HepG2 (cell line): Measurements from ENCODE around the gene DHFR. TPM values are rescaled to one million over a fixed set of nuclear protein-coding genes. Genes with fewer than 3 reads are reported as not detected.

Experiments
- ATAC-seq: fragments of 200-7000 bp; cut with Tn5 transposase; 3 replicates; pipeline ENCODE4 v1.9.1; 2020; ENCODE audit warnings: mild to moderate bottlenecking, moderate library complexity
- BruUV-seq: library from RNA; stranded (reverse); fragments of 400-500 nt; replicated peaks from 2 replicates; lab custom pipeline; 2021; lab: Mats Ljungman, UMichigan
- CTCF ChIA-PET: fragments of 300-600 bp; formaldehyde crosslinking; extraction: SDS; loops from one replicate; lab custom pipeline; 2021; ENCODE audit warnings: low total read pairs, inconsistent platforms, low intra/inter-chr PET ratio; lab: Yijun Ruan, JAX
- POLR2A ChIA-PET: fragments of 350-600 bp; sonication (Branson Sonifier 250); formaldehyde crosslinking; loops from one replicate; lab custom pipeline; 2020; ENCODE audit warnings: antibody characterized with exemption, inconsistent platforms; lab: Yijun Ruan, JAX
- DNase-seq: peaks from one replicate; pipeline ENCODE4 v3.0.0-alpha.2; 2015; ENCODE audit warnings: low spot score
- FAIRE-seq: peaks from 3 replicates; lab custom pipeline; 2011; peaks lifted over from hg19 to GRCh38; lab: Jason Lieb, UNC
- H2AFZ ChIP-seq: one replicate; pipeline ENCODE4 v1.6.1; 2011; ENCODE audit warnings: low read length, inconsistent platforms
- H3K27ac ChIP-seq: fragments of 300-600 bp; 3 replicates; pipeline ENCODE4 v1.8.0; 2011; ENCODE audit warnings: mixed run types, mild to moderate bottlenecking, mixed read lengths, low read length, inconsistent platforms; ENCODE audit not compliant: insufficient read depth; ENCODE audit errors: extremely low read length
- H3K27me3 ChIP-seq, 2 experiments: fragments of 200-600 bp in 1 of 2; 2 replicates in 1 of 2; 3 replicates in 1 of 2; pipeline versions ENCODE4 v1.6.0 to v1.8.0; 2011; ENCODE audit warnings: low read length in 2 of 2, mild to moderate bottlenecking in 2 of 2, moderate library complexity in 2 of 2, inconsistent platforms in 1 of 2; ENCODE audit not compliant: insufficient read depth in 2 of 2, control insufficient read depth in 1 of 2
- H3K36me3 ChIP-seq, 2 experiments: fragments of 200-600 bp in 1 of 2; replicated peaks in 1 of 2; 2 replicates in 1 of 2; 3 replicates in 1 of 2; pipeline versions ENCODE4 v1.5.1 to v1.8.0; 2011; ENCODE audit warnings: low read length in 2 of 2, inconsistent platforms in 1 of 2; ENCODE audit not compliant: insufficient read depth in 2 of 2, control insufficient read depth in 1 of 2
- H3K4me1 ChIP-seq: 2 replicates; pipeline ENCODE4 v1.5.1; 2012; ENCODE audit warnings: low read length, inconsistent platforms; ENCODE audit not compliant: insufficient read depth
- H3K4me2 ChIP-seq: 2 replicates; pipeline ENCODE4 v1.6.0; 2011; ENCODE audit warnings: low read depth, low read length, inconsistent platforms
- H3K4me3 ChIP-seq, 3 experiments: fragments of 200-600 bp in 1 of 3; sonication (generic), shearing (Covaris generic) in 1 of 3; replicated peaks in 1 of 3; 2 replicates each; pipeline ENCODE4 v1.5.1; 2011 to 2016; ENCODE audit warnings: low read length in 3 of 3, inconsistent platforms in 2 of 3, low read depth in 2 of 3, mild to moderate bottlenecking in 2 of 3, control low read depth in 1 of 3, mixed read lengths in 1 of 3; ENCODE audit not compliant: insufficient read depth in 1 of 3
- H3K79me2 ChIP-seq: one replicate; pipeline ENCODE4 v1.6.1; 2011; ENCODE audit warnings: low read length, inconsistent platforms; ENCODE audit not compliant: insufficient read depth
- H3K9ac ChIP-seq: 2 replicates; pipeline ENCODE4 v1.6.0; 2011; ENCODE audit warnings: mild to moderate bottlenecking, low read depth, low read length, inconsistent platforms; ENCODE audit not compliant: insufficient read depth
- H3K9me3 ChIP-seq: 2 replicates; pipeline ENCODE4 v1.5.1; 2012; ENCODE audit warnings: mild to moderate bottlenecking, low read length
- H4K20me1 ChIP-seq: 2 replicates; pipeline ENCODE4 v1.6.0; 2011; ENCODE audit warnings: inconsistent platforms, mild to moderate bottlenecking, low read length, moderate library complexity; ENCODE audit not compliant: insufficient read depth
- BORCS8-MEF2B ChIP-seq: sonication (generic); formaldehyde crosslinking; IDR thresholded peaks from 2 replicates; pipeline ENCODE4 v1.8.0; 2022; ENCODE audit warnings: mild to moderate bottlenecking, missing genetic modification reagents
- ELF4 ChIP-seq: sonication (generic); formaldehyde crosslinking; IDR thresholded peaks from 2 replicates; pipeline ENCODE4 v1.5.0; 2020; ENCODE audit warnings: missing genetic modification reagents, mild to moderate bottlenecking, moderate library complexity, borderline replicate concordance
- HOMEZ ChIP-seq: IDR thresholded peaks from 2 replicates; pipeline ENCODE4 v1.6.1; 2016; ENCODE audit warnings: low read depth
- MBD4 ChIP-seq: IDR thresholded peaks from 2 replicates; pipeline ENCODE4 v1.6.1; 2012; ENCODE audit warnings: low read length, inconsistent platforms, borderline replicate concordance
- MXD1 ChIP-seq: sonication (generic); formaldehyde crosslinking; IDR thresholded peaks from 2 replicates; pipeline ENCODE4 v1.4.0; 2020; ENCODE audit warnings: mild to moderate bottlenecking, missing genetic modification reagents
- NFKBIZ ChIP-seq: IDR thresholded peaks from 2 replicates; pipeline ENCODE4 v1.6.1; 2018; ENCODE audit warnings: missing genetic modification reagents, missing compliant biosample characterization
- PLSCR1 ChIP-seq: sonication (generic); formaldehyde crosslinking; IDR thresholded peaks from 2 replicates; pipeline ENCODE4 v1.5.0; 2020; ENCODE audit warnings: missing genetic modification reagents, mild to moderate bottlenecking, borderline replicate concordance
- SKIL ChIP-seq: sonication (generic); formaldehyde crosslinking; IDR thresholded peaks from 2 replicates; pipeline ENCODE4 v1.8.0; 2022; ENCODE audit warnings: missing genetic modification reagents, mild to moderate bottlenecking, moderate library complexity, borderline replicate concordance
- THRA ChIP-seq: sonication (generic); formaldehyde crosslinking; IDR thresholded peaks from 2 replicates; pipeline ENCODE4 v1.4.0; 2020; ENCODE audit warnings: missing genetic modification reagents, borderline replicate concordance
- ZBTB46 ChIP-seq: sonication (generic); formaldehyde crosslinking; IDR thresholded peaks from 2 replicates; pipeline ENCODE4 v1.4.0; 2020; ENCODE audit warnings: mild to moderate bottlenecking, missing genetic modification reagents, borderline replicate concordance
- ZFY ChIP-seq: sonication (generic); formaldehyde crosslinking; IDR thresholded peaks from 2 replicates; pipeline ENCODE4 v1.4.0; 2020; ENCODE audit warnings: missing genetic modification reagents
- ZNF800 ChIP-seq: sonication (generic); formaldehyde crosslinking; IDR thresholded peaks from 2 replicates; pipeline ENCODE4 v1.4.0; 2020; ENCODE audit warnings: missing genetic modification reagents
- WGBS: methylation state at CpG from one replicate; pipeline ENCODE4 v1.1.6; 2017; ENCODE audit warnings: low lambda C conversion rate; 5-methylcytosine and 5-hydroxymethylcytosine counted together
- in situ Hi-C: cut with HindIII; loops from 2 replicates; pipeline ENCODE4 v1.10.0; 2017; ENCODE audit warnings: low pct_unique_long_range_greater_than_20kb; ENCODE audit not compliant: extremely low pct_ligation_motif_present
- intact Hi-C: fragments of 100-400 bp; cut with micrococcal nuclease; formaldehyde crosslinking; loops from one replicate; pipeline ENCODE4 v1.10.0; 2022; ENCODE audit not compliant: unreplicated experiment
- polyA plus RNA-seq, 8 experiments: library from polyadenylated mRNA; depleted of rRNA in 3 of 8; stranded (reverse) in 7 of 8; unstranded in 1 of 8; fragments of >200 nt; fragmentation: Illumina TruSeq in 4 of 8; extraction: Trizol in 4 of 8; gene quantifications; 2 replicates each; pipeline versions ENCODE4 v1.2.1 to v1.2.3, GENCODE V29; 2011 to 2016; ENCODE audit warnings: low read depth in 4 of 8, missing spikeins in 1 of 8, mixed read lengths in 1 of 8; ENCODE audit not compliant: insufficient read depth in 1 of 8
- total RNA-seq, 5 experiments: library from RNA; depleted of rRNA; stranded (reverse); fragments of >200 nt; fragmentation: Illumina TruSeq; extraction: Trizol; gene quantifications; 2 replicates each; pipeline ENCODE4 v1.2.3, GENCODE V29; 2016; ENCODE audit warnings: low read depth in 1 of 5

Gene DHFR
- total and polyA plus RNA-seq, 2 of the 13 experiments (the other 11 are each of a cell fraction or from before 2014, with no cell fraction given) = 22.8 to 59.0 TPM

GRCh38 chr5:80695666-80696065 lies 40.9 kb upstream of the DHFR start:
- ATAC-seq (no peak), FAIRE-seq (no peak), DNase-seq (no peak)
- TF ChIP-seq HOMEZ (CRISPR knock-in tag) (no peak), SKIL (CRISPR knock-in tag) (no peak), BORCS8-MEF2B (no peak), PLSCR1 (CRISPR knock-in tag) (no peak), THRA (CRISPR knock-in tag) (no peak), ZFY (CRISPR knock-in tag) (no peak), ZBTB46 (CRISPR knock-in tag) (no peak), MBD4 (no peak), ELF4 (CRISPR knock-in tag) (no peak), ZNF800 (CRISPR knock-in tag) (no peak), MXD1 (no peak), NFKBIZ (CRISPR knock-in tag) (no peak)
- Histone ChIP-seq H3K4me2 (no peak overlapping the region), H3K36me3 (no peaks in the 10 kb centered on the region; a peak in 1 of 5 replicates), H3K4me1 (no peaks in the 10 kb centered on the region; the same call in 1 of the 2 replicates), H3K9ac (no peak overlapping the region), H3K4me3 (no peak overlapping the region), H3K27me3 (no peaks in the 10 kb centered on the region), H3K27ac (no peak overlapping the region), H3K9me3 (no peaks in the 10 kb centered on the region), H2AFZ (no peak overlapping the region), H3K79me2 (no peaks in the 10 kb centered on the region), H4K20me1 (no peaks in the 10 kb centered on the region)
- BruUV-seq = no TSS peak
- in situ Hi-C loops = no loop called here
- POLR2A ChIA-PET = no interaction called here
- intact Hi-C loops = no loop called here
- whole genome bisulfite sequencing = 100% methylated on average over 3 of the region's 3 CpGs
- CTCF ChIA-PET = no interaction called here
